Measurements from ENCODE around the gene GLUL.

GLUL gene

GRCh38 chr1:182408435-182409075 is 17.0 kb upstream of the GLUL start:
- DNase-seq (ENCODE audit: low read depth), result no peak
- TF ChIP-seq CTCF (IDR thresholded peaks at IDR 0.05; ENCODE audit: insufficient read depth, low read depth, low read length, missing control alignments), result no peak
- H3K4me3 ChIP-seq (ENCODE audit: low read depth, low read length), result no peak overlapping the region

GRCh38 chr1:182407724-182408123 is 16.1 kb upstream of the GLUL start:
- no peak for TF ChIP-seq CTCF (IDR thresholded peaks at IDR 0.05; ENCODE audit: insufficient read depth, low read depth, low read length, missing control alignments)
- DNase-seq (ENCODE audit: low read depth), result no peak
- no peak overlapping the region for H3K4me3 ChIP-seq (ENCODE audit: low read depth, low read length)

GRCh38 chr1:182406012-182406411 is 14.4 kb upstream of the GLUL start:
- no peak for TF ChIP-seq CTCF (IDR thresholded peaks at IDR 0.05; ENCODE audit: insufficient read depth, low read depth, low read length, missing control alignments)
- no peak overlapping the region for H3K4me3 ChIP-seq (ENCODE audit: low read depth, low read length)
- no peak for DNase-seq (ENCODE audit: low read depth)

GRCh38 chr1:182405578-182405977 is 14.0 kb upstream of the GLUL start:
- H3K4me3 ChIP-seq (ENCODE audit: low read depth, low read length), result no peak overlapping the region
- DNase-seq (ENCODE audit: low read depth), result no peak
- TF ChIP-seq CTCF (IDR thresholded peaks at IDR 0.05; ENCODE audit: insufficient read depth, low read depth, low read length, missing control alignments), result no peak

GRCh38 chr1:182404781-182405180 is 13.2 kb upstream of the GLUL start:
- no peak overlapping the region for H3K4me3 ChIP-seq (ENCODE audit: low read depth, low read length)
- no peak for TF ChIP-seq CTCF (IDR thresholded peaks at IDR 0.05; ENCODE audit: insufficient read depth, low read depth, low read length, missing control alignments)
- DNase-seq (ENCODE audit: low read depth), result no peak

GRCh38 chr1:182400567-182400966 is 9.0 kb upstream of the GLUL start, which contains the start of gene TEDDM1:
TEDDM1 (minus strand) TSS chr1:182400667; CDS start chr1:182400485, 182 bp downstream.
- no peak for DNase-seq (ENCODE audit: low read depth)
- no peak for TF ChIP-seq CTCF (IDR thresholded peaks at IDR 0.05; ENCODE audit: insufficient read depth, low read depth, low read length, missing control alignments)

More at GRCh38 chr1:182400567-182400966, 9.0 kb upstream of the GLUL start, which contains the start of gene TEDDM1:
- no peak within 1 kb of the TSS for H3K4me3 ChIP-seq (ENCODE audit: low read depth, low read length)

All from GM12865 (cell line).